ENCODE data around the gene ZNF185.
A peak's percentile ranks its signal among the peaks of the same experiment; 100 is the strongest.

The ZNF185 gene

DNA sequence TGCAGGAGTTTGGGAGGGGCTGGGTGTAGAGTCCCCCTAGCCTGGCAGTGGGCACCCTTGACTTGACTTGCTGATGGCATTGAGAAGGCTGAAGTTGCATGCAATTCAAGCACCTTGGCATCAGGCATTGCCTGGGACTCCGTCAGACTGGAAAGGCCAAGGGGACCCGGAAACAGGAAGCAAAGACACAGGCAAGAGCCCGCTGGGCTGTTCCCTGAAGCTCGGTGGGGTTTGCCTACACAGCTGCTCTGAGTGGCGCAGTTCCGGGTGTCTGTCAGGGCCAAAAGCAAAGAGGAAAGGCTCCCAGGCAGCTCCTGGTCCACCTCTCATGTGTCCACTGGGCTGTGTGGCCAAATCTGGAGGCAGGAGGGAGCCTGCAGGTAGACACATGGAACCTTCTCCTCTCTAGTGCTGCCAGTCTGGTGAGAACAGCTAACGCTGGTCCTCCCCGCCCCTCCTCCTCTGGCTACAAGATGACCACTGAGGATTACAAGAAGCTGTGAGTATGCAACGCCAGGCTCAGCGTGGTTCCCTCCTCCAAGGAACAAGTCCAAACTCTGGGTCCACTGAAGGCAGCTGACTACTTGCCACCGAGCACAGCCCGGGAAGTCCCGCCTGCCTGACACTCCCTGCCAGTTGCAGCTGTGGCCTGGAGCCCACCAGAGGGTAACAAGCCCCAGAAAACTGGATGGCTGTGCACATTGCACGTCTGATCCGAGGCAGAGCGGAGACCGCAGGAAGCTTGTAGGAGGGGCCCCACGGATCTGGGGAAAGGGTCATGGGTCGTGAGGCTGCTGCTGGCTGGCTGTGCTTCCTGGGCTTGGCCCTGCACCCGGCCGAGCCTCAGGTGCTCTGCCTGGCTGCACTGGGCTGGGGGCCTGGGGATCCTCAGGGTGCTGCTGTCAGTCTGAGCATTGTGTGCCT lies 20.1 kb downstream of the ZNF185 start:
- DNase-seq (ENCODE audit: low spot score): no peak

GRCh38 chrX:152918707-152919106 lies 20.8 kb downstream of the ZNF185 start:
- peak; percentile 3 for DNase-seq (ENCODE audit: low spot score)

- DNase-seq (ENCODE audit: low spot score): no peak
These were observed 25.7 kb downstream of the ZNF185 start for GRCh38 chrX:152923599-152923998.

DNA sequence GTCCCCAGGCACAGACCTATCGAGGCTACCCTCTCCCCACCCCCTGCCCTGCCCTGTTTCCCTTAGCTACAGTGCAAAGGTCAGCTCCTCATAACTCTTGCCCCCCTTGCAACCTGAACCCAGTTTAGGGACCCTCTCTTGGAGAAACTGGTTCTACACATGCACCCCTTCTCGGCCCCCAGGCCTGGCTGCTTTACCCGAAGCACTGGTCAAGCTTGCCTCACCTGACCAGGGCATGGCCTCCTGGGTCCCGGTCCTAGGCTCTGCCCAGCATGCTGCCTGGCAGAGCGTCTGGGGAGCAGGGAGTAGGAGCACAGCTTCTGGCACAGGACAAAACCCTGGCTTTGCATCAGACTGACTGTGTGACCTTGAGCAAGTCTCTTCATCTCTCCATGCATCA lies 28.0 kb downstream of the ZNF185 start:
- DNase-seq (ENCODE audit: low spot score): no peak

DNA sequence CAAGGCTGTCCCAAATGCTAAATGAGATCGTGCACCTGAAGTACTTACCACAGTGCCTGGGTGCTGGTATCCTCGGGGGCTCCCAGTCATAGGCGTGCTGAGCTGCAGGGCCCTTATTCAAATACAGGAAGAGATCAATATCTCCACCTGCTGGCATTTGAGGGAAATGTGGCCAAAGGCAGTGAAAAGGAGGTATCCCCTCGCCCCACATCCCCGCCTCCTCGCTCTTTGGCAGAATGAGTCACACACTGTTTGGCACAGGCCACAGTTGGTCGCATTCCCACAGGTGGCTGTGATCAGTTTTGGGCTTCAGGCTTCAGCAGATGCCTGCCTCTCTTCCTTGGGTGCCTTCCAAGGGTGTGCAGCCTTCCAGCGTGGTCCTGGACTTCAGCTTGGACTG lies 28.4 kb downstream of the ZNF185 start:
- peak; percentile 5 for DNase-seq (ENCODE audit: low spot score)

GRCh38 chrX:152926923-152927322 lies 29.1 kb downstream of the ZNF185 start:
- no peak for DNase-seq (ENCODE audit: low spot score)

DNA sequence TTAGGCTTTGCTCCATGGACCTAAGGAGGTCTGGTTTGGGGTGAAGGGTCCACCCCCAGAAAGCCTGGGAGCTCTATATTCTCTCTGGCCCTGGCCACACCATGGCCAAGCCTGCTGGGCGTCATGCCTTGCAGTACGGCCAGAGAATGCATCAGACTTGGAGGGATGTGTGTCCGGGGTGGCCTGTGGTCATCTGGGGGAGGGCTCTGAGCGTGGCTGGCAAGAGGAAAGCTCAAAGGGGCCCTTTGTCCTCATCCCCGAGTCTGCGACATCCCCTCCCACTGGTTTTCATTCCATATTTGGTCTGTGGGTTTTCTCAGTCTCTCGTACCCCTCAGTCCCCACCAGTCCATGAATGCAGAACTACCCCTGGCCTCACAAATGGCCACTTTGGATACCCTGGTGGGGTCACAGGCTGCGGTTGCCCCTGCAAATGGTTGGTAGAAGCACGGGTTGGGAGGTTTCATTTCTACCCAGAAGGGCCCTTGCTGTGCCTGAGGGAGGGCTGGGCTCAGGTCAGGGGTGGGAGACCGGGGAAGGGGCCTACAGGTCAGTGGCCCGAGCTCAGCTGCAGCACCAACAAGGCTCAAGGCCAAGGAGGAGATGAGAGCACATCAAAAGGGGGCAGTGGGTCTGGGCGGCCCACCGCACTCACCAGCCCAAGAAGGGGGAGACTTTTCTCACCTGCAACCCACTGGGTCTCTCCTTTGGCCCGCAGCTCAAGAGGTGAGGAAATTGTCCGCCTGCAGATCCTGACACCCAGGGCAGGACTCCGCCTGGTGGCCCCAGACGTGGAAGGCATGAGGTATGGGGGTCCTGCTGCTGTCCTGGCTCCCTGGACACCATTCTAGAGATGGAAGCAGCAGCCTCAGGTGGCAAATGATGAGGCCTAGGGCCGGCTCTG lies 30.2 kb downstream of the ZNF185 start:
- DNase-seq (ENCODE audit: low spot score): no peak

GRCh38 chrX:152928761-152929400 lies 31.0 kb downstream of the ZNF185 start:
- no peak for DNase-seq (ENCODE audit: low spot score)

DNA sequence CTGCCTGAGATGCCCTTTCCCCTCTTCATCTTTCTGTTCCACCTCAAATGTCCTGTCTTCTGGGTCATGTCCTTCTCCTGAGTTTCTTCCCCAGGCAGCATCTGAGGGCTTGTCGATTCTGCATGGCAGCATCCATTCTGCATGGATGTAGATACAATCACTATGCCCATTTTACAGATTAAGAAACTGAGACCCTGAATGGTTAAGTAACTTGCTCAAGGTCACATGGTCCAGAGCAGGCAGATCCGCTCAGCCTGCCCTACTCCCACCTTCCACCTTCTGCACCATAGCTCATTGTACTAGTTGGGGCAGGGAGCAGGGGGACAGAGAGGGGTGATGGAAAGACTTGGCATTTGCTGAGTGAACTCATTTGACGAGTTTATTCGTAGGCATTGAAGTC lies 32.0 kb downstream of the ZNF185 start:
- no peak for DNase-seq (ENCODE audit: low spot score)

GRCh38 chrX:152930516-152930915 lies 32.6 kb downstream of the ZNF185 start:
- no peak for DNase-seq (ENCODE audit: low spot score)

DNA sequence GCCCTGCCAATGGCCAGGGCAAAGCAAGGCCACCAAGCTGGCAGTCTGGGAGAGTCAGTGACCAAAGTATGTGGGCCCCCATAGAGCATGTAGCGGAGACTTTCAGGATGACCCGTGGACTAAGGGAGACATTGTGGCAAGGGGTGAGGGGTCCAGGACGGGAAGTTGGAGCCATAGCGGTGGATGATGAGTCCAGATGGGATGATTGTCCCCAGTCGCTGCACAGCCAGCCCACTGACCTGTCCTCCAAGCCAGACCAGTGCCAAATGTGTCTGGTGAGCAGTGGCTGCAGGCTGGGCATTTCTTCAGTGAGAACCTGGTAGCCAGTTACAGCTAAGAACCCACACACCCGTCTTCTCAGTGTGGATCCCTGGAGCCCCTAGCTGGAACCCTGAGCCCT lies 34.3 kb downstream of the ZNF185 start:
- DNase-seq (ENCODE audit: low spot score): no peak

DNA sequence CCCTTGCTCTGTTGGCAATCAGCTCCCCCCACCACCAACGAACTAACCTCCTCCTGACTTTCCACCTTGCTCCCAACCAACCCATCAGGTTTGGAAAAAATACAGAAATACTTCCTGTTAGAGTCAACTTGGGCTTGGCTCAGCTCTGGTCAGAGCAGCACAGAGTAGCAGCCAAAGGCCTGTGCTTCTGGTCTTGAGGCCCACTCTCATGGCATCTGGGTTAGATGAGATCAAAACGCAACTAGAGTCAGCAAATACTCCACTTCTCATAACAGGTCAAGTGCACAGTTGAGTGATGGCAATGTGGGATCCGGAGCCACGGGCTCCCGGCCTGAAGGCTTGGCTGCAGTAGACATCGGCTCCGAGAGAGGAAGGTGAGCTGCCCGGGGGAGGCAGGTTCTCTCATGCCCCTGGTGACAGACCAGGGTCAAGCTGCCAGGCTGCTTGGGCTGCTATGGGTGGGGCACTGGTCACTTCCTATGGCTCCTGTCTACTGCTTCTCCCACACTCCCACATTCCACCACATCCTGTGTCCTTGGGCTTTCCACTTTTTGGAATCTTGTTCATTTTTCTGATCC lies 34.8 kb downstream of the ZNF185 start:
- DNase-seq (ENCODE audit: low spot score): no peak

GRCh38 chrX:152936306-152936705 lies 38.4 kb downstream of the ZNF185 start:
- DNase-seq (ENCODE audit: low spot score): no peak

DNA sequence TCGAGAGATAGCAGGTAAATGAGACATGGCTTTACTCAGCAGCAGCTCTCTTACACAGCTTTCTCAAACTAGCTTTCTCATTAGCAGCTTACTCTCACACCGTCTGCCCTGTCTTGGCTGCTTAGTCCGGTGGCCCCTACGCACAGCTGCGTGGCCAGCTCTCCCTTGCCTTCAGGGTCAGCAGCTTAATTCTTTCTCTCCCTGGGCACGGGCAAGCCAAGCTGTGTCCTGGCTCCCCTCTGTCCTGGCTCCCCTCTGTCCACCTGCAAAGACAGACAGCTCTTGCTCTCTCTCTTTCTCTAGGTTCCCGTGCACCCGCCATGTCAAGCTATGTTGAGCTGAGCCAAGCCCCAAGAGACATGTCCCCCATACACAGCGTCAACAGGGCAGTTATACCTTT lies 39.4 kb downstream of the ZNF185 start:
- no peak for DNase-seq (ENCODE audit: low spot score)

DNA sequence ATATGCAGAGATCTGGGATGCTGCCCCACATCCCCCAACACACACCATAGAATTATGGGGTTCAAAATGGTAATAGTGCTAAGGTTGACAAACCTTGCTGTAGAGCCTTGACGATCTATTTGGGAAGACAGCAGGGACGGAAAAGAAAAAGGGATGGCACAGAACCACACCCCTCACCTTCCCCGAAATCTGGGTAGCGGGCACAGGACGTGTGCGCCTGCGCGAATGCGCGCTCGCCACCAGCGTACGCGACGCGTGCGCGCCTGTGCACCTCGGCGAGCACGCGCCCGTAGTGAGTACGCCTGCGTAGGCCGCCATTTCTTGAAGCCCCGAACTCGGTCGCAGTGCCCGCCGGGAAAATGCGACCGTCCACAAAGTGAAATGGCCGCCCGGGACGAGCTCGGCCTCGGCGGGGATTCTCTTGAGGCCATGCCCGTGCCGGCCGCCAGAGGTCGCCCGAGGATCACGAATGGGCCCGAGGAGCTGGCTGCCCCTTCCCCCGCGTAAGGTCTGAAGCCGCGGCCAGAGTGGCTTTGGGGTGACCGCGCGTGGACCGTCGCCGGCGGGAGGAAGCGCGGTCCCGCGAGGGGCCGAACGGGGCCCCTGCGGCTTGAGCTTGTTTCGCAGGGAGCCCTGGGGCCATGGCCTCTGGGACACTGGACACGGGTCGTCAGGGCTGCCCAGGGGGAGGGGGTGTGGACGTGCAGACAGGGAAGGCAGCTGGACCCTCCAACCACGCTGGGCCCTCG lies 43.6 kb downstream of the ZNF185 start:
- peak; percentile 85 for DNase-seq (ENCODE audit: low spot score)

- DNase-seq (ENCODE audit: low spot score): no peak
These were observed 44.2 kb downstream of the ZNF185 start for GRCh38 chrX:152942077-152942442.

DNA sequence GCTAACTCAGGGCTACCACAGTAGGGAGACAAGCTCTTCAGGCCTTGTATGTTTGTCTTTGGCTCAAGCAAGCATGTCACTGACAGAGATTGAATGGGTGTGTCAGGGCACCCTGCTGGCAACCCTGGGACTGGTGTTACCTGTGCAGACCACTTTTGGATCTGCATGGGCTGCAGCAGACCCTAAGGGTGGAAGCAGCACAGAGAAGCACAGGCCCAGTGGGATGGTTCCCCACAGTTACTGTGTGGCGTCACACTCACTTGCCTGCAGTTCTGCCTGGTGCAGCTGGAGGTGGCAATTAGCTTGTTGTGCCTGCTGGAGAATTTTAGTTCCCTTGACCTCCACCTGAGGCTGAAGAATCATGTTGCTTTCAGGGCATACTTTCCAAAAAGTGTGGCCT lies 46.0 kb downstream of the ZNF185 start:
- no peak for DNase-seq (ENCODE audit: low spot score)

DNA sequence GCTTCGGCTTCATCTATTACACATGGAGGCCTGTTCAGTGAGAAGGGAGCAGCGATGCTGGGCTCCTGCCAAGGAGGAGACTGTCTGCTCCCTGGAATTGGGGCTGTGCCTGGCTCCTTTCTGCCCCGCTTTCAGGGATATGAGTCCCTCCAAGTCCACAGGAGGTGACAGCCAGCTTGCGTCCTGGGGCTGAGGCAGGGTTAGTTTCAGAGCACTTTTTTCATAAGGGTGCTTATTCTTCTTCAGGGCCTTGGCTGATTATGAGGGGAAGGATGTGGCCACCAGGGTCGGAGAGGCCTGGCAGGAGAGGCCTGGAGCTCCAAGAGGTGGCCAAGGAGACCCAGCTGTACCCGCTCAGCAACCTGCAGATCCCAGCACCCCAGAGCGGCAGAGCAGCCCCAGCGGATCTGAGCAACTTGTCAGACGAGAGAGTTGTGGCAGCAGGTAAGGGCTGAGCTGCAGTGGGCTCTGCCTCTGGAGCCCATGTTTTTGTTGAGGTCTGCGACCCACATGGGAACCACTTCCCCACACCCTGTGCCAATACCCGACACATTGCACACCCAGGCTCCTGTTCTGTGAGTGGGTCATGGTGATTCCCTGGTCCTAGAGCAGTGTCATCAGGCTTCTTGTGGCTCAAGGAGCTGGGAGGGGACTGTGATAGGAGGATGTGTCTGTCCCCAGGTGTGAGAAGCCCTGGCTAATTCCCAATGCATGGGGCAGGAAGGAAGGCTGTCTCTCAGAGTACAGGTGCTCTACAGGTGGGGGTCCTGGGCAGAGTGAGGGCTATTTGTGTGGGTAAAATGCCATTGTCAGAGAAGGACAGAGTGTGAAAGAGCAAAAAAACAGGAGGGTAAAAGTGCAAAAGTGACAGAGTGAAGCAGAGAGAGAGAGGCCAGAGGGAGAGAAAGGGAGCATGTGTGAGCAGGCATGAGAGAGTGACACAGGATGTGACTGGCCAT lies 47.4 kb downstream of the ZNF185 start:
- DNase-seq (ENCODE audit: low spot score): no peak

DNA sequence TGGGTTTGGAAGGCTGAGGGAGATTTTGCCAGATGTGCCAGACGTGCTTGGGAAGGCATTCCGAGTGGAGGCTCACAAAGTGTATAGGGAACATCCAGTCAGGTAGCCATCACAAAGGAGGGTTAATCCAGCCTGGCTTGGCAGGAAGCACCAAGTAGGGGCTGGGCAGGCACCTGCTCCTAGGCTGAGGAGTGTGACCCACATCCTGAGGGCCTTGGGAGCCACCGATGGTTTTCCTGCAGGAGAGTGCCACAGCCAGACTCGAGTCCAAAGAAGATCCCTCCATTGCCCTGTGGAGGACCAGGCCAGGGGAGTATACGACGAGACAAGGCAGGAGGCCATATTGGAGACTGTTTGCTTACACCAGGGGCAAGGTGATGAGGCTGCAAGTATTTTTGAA lies 48.8 kb downstream of the ZNF185 start:
- no peak for DNase-seq (ENCODE audit: low spot score)
